ENCODE results near the gene ANAPC16.

GRCh38 chr10:72194949-72195348 is 20.9 kb upstream of the ANAPC16 start:
- no peak for TF ChIP-seq CTCF (IDR thresholded peaks at IDR 0.05)
- TF ChIP-seq POLR2A (IDR thresholded peaks at IDR 0.05) = no peak
